ENCODE results near the gene MORN1.

- TF ChIP-seq, protein P1, sequence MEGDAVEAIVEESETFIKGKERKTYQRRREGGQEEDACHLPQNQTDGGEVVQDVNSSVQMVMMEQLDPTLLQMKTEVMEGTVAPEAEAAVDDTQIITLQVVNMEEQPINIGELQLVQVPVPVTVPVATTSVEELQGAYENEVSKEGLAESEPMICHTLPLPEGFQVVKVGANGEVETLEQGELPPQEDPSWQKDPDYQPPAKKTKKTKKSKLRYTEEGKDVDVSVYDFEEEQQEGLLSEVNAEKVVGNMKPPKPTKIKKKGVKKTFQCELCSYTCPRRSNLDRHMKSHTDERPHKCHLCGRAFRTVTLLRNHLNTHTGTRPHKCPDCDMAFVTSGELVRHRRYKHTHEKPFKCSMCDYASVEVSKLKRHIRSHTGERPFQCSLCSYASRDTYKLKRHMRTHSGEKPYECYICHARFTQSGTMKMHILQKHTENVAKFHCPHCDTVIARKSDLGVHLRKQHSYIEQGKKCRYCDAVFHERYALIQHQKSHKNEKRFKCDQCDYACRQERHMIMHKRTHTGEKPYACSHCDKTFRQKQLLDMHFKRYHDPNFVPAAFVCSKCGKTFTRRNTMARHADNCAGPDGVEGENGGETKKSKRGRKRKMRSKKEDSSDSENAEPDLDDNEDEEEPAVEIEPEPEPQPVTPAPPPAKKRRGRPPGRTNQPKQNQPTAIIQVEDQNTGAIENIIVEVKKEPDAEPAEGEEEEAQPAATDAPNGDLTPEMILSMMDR (IDR thresholded peaks at IDR 0.05; ENCODE audit: poor library complexity) = no peak
- no peak for TF ChIP-seq EZH2 (IDR thresholded peaks at IDR 0.05; ENCODE audit: borderline replicate concordance)
Observed at GRCh38 chr1:2404890-2405511, 13.6 kb upstream of the MORN1 start.

Measured in hepatocyte (in vitro differentiated cells).